ENCODE measurements around the gene SGK2. TPM values are rescaled to one million over a fixed set of nuclear protein-coding genes. Genes with fewer than 3 reads are reported as not detected.

SGK2 gene
- total RNA-seq, result under 1 TPM; 0.33 to 0.34 TPM

DNA sequence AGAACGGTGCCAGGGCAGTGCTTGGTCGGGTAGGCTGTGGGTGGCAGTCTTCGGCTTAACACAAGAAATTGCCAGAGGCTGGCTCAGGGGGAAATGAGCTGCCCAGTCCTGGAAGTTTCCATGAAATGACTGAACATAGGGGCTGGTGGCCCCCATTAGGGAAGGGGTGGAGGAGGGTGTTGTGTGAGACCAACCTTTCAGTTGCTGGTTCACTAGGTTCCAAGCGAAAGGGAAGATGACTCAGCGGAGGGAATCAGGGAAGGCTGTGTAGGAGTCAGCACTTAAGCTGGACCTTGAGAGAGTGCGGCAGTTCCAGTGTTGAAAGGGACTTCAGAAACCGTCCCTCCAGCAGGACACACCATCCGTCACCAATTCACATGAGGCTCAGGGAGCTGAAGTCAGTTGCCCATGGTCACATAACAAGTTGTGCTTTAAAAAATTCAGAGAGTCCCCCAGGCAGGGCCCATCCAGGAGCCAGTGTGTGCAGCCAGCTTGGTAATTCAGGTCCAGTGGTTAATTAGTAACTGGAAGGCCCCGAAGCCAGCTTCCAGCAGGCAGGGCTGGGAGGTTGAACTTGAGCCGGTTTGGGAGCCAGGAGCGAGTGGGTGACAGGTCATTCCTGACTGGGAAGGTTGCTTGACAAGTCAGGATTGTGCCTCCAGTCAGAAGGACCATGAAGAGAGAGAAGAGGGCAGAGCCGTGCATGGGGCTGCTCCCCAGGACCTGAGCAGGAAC lies at the start of gene SGK2:
Gene SGK2, plus strand, starts transcription at position 616 of the 735 bp plus-strand sequence. CDS start 7,469 bp downstream, outside the sequence.

DNA sequence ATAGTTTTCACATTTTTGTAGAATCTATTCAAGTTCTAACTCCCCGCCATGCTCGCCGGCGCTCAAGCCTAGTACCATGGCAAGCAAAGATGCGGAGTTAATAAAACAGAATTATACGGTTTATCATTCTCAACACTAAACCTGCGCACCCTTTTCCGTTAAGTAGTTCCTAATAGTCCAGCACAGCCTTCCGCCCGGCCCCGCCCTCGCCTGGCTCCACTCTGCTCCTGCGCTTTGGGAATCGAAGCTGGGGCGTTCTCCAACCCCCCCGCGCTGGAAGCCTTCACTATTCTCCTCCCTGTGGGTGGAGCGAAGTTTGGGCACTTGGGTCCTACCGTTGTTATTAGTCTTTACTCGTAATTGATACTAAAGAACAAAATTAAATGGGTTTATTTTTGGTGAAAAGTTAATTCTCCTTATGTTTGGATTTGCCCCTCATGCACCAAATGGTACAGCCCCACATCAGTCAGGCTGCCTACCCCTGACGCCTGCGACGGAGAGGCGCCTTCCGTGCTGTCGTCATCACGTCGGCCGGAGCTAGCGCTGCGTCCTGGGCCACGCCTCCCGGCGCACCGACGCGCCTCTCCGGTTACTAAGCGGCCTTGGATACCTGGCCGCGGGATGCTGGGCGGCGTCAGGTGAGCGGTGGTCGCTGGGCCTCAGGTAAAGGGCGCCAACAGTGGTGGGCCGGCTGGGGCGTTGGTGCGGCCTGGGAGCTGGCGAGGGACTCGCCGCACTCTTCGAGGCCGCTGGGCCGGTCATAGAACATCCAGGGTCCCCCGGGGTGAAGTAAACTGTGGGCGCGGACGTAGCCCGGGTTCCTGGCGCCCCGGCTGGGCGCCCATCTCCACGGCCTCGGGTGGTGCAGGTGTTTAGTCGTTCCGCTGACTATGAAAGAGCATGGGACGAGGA lies 31.8 kb downstream of the SGK2 start, which contains the start of gene IFT52:
Gene IFT52, plus strand, starts transcription at position 546 of the 912 bp plus-strand sequence. CDS start 3,762 bp downstream, outside the sequence.

Other genes with a start within 250 kb of the SGK2 start
- gene SRSF6, start 101.1 kb upstream of the SGK2 start, total RNA-seq, result 10 to 100 TPM; 38.2 to 55.9 TPM
- gene L3MBTL1, start 51.3 kb upstream of the SGK2 start, total RNA-seq, result 10 to 100 TPM; 11.0 to 13.8 TPM
- 10 to 100 TPM; 31.3 to 32.0 TPM for gene IFT52, start 31.9 kb downstream of the SGK2 start, total RNA-seq
- 10 to 100 TPM in 1 of 2 donors, 1 to 10 TPM in 1; 8.3 to 27.6 TPM for gene MYBL2, start 108.1 kb downstream of the SGK2 start, total RNA-seq
- gene GTSF1L, start 168.0 kb downstream of the SGK2 start, total RNA-seq, result not detected